Mesendoderm (in vitro differentiated cells): ENCODE measurements around the gene TIMP3.

Experiments used
- DNase-seq: peaks from one replicate; pipeline ENCODE4 v3.0.0; 2013
- H2AK5ac ChIP-seq: 2 replicates; pipeline ENCODE4 v1.6.1; 2013; ENCODE audit warnings: low read length, inconsistent platforms
- H2BK120ac ChIP-seq: 2 replicates; pipeline ENCODE4 v1.6.1; 2013; ENCODE audit warnings: low read depth, mild to moderate bottlenecking, low read length, moderate library complexity, mixed read lengths
- H2BK15ac ChIP-seq: replicated peaks from 2 replicates; pipeline ENCODE4 v1.6.1; 2013; ENCODE audit warnings: low read depth, mild to moderate bottlenecking, moderate library complexity
- H2BK5ac ChIP-seq: 2 replicates; pipeline ENCODE4 v1.6.1; 2013; ENCODE audit warnings: low read length, inconsistent platforms
- H3K18ac ChIP-seq: 2 replicates; pipeline ENCODE4 v1.6.1; 2013; ENCODE audit warnings: mild to moderate bottlenecking, low read length, mixed read lengths
- H3K23ac ChIP-seq: one replicate; pipeline ENCODE4 v1.6.1; 2013; ENCODE audit warnings: low read length
- H3K27ac ChIP-seq: 2 replicates; pipeline ENCODE4 v1.5.1; 2013; ENCODE audit warnings: low read depth, mild to moderate bottlenecking, inconsistent platforms, low read length, moderate library complexity
- H3K27me3 ChIP-seq: 2 replicates; pipeline ENCODE4 v1.6.1; 2013; ENCODE audit warnings: low read length, control low read depth, mild to moderate bottlenecking, inconsistent platforms; ENCODE audit not compliant: insufficient read depth, poor library complexity
- H3K36me3 ChIP-seq: 2 replicates; pipeline ENCODE4 v1.6.1; 2013; ENCODE audit warnings: low read length, inconsistent platforms; ENCODE audit not compliant: control insufficient read depth, insufficient read depth
- H3K4ac ChIP-seq: one replicate; pipeline ENCODE4 v1.6.1; 2013; ENCODE audit warnings: low read depth, mild to moderate bottlenecking, low read length, moderate library complexity
- H3K4me1 ChIP-seq: 2 replicates; pipeline ENCODE4 v1.6.1; 2013; ENCODE audit warnings: low read depth, low read length, inconsistent platforms; ENCODE audit not compliant: control insufficient read depth
- H3K4me2 ChIP-seq: 2 replicates; pipeline ENCODE4 v1.6.1; 2013; ENCODE audit warnings: low read length
- H3K4me3 ChIP-seq: 2 replicates; pipeline ENCODE4 v1.5.1; 2013; ENCODE audit warnings: mild to moderate bottlenecking, low read length
- H3K56ac ChIP-seq: one replicate; pipeline ENCODE4 v1.6.1; 2013; ENCODE audit warnings: low read length
- H3K79me1 ChIP-seq: 2 replicates; pipeline ENCODE4 v1.6.1; 2013; ENCODE audit warnings: low read length, inconsistent platforms
- H3K79me2 ChIP-seq: 2 replicates; pipeline ENCODE4 v1.6.1; 2013; ENCODE audit warnings: mild to moderate bottlenecking, low read length; ENCODE audit not compliant: control insufficient read depth, insufficient read depth
- H3K9ac ChIP-seq: 2 replicates; pipeline ENCODE4 v1.6.1; 2013; ENCODE audit warnings: low read length, inconsistent platforms
- H4K5ac ChIP-seq: one replicate; pipeline ENCODE4 v1.6.1; 2013; ENCODE audit warnings: low read length
- H4K8ac ChIP-seq: one replicate; pipeline ENCODE4 v1.6.1; 2013; ENCODE audit warnings: low read depth, mild to moderate bottlenecking, control low read depth, low read length, moderate library complexity
- WGBS: extraction: QIAGEN DNeasy Blood & Tissue Kit; methylation state at CpG from one replicate; pipeline ENCODE4 v1.1.7; 2013; ENCODE audit warnings: low lambda C conversion rate, missing lambda C conversion rate; ENCODE audit not compliant: insufficient coverage; ENCODE audit errors: extremely low coverage; 5-methylcytosine and 5-hydroxymethylcytosine counted together

The TIMP3 gene

DNA sequence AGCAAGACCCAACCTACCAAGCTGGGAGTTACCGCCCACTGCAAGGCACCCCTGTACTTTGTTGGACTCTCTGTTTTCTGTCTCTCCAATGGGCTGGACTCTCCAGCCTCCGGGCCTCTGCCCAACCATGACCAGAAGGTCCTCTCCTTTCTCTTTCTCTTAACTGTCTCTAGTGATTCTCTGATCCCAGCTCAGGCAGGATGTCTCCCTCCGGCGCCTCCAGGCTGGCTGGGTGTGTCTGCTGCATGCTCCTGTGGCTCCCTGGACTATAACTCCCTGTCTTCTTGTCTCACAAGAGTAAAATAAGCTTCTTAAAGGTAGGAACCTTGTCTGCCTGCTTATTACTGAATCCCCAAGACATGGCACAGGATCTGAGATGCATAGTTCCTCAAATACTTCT is 36.3 kb downstream of the TIMP3 start:
- no peaks in the 10 kb centered on the region for H3K79me1 ChIP-seq
- H4K5ac ChIP-seq, result no peak overlapping the region
- H3K23ac ChIP-seq, result no peak overlapping the region
- H2AK5ac ChIP-seq, result no peak overlapping the region
- no peaks in the 10 kb centered on the region for H3K36me3 ChIP-seq
- no peak overlapping the region for H2BK120ac ChIP-seq
- no peak overlapping the region for H3K4me3 ChIP-seq
- no peak for DNase-seq
- no peak overlapping the region for H3K9ac ChIP-seq
- no peak overlapping the region for H3K4ac ChIP-seq
- H3K4me2 ChIP-seq, result no peak overlapping the region
- no peaks in the 10 kb centered on the region for H3K27me3 ChIP-seq
- H3K4me1 ChIP-seq, result no peaks in the 10 kb centered on the region
- no peak overlapping the region for H3K18ac ChIP-seq
- no peak overlapping the region for H2BK5ac ChIP-seq
- H2BK15ac ChIP-seq, result no peak overlapping the region
- no peak overlapping the region for H3K56ac ChIP-seq
- H3K79me2 ChIP-seq, result no peaks in the 10 kb centered on the region
- WGBS, result no CpG with 5 or more reads among the region's 4 CpGs
- no peak overlapping the region for H3K27ac ChIP-seq
- H4K8ac ChIP-seq, result no peak overlapping the region

DNA sequence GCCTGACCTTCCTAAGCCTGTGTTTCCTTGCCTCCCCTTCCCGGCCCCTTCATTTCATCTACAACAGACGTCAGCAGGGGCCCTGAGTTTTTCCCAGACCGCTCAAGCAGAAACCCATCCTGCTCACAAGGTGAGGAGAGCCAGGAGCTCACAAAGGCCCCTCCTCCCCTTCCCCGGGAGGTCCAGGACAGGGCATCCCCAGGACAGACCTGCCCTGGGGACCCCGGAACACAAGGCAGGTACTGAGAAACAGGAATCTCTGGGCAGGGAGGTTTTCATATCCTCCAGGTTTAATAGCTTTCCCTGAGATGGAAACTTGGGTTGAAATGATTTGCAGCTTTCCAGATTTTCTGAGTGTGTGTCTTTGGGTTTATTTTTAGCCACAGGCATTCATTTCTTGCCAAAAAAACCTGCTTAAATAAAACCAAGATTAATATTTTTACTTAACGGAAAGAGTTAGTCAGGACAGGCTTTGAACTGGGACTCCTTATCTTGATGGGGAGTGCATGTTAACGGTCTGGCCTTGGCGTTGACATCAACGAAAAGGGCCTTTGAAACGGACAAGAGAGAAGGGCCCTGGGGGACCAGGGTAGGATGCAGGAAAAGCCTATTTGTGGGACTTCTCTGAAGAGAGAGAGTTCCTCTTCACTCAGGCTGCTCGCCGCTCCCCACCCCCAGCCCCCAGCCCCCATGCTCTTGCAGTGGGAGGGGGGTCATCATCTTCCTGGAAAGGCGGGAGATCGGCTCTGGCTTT is 38.5 kb downstream of the TIMP3 start:
- WGBS, result no CpG with 5 or more reads among the region's 14 CpGs
- Histone ChIP-seq H2BK15ac (no peak overlapping the region), H4K5ac (no peak overlapping the region), H3K4ac (no peak overlapping the region), H2AK5ac (no peak overlapping the region), H2BK5ac (no peak overlapping the region), H4K8ac (no peak overlapping the region), H3K79me2 (no peaks in the 10 kb centered on the region), H3K4me1 (no peaks in the 10 kb centered on the region), H3K18ac (no peak overlapping the region), H2BK120ac (no peak overlapping the region), H3K4me3 (no peak overlapping the region), H3K23ac (no peak overlapping the region), H3K56ac (no peak overlapping the region), H3K36me3 (no peaks in the 10 kb centered on the region), H3K27me3 (no peaks in the 10 kb centered on the region), H3K79me1 (no peaks in the 10 kb centered on the region), H3K27ac (no peak overlapping the region), H3K9ac (no peak overlapping the region), H3K4me2 (no peak overlapping the region)
- DNase-seq, result no peak

DNA sequence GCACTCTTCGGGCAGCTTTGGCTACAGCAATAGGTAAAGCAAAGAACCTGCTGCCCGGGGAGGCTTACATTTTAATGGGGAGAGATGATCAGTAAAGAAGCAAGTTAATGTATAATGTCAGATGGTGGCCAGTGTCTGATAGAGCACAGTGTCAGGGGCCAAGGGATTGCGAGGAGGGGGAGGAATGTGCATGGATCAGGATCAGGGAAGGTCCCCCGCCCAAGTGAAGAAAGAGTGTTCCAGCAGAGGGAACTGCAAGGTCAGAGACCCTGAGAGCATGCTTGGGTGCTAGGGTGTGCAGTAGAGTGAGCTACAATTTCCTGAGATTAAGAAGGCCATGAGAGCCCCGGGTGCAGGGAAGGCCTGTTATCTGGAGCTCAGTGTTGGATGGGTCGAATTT is 39.7 kb downstream of the TIMP3 start:
- Histone ChIP-seq H2BK15ac (no peak overlapping the region), H3K4me2 (no peak overlapping the region), H3K27me3 (no peaks in the 10 kb centered on the region), H3K9ac (no peak overlapping the region), H3K18ac (no peak overlapping the region), H3K4ac (no peak overlapping the region), H3K56ac (no peak overlapping the region), H3K36me3 (no peaks in the 10 kb centered on the region), H3K4me1 (no peaks in the 10 kb centered on the region), H3K23ac (no peak overlapping the region), H4K8ac (no peak overlapping the region), H3K79me2 (no peaks in the 10 kb centered on the region), H3K27ac (no peak overlapping the region), H2AK5ac (no peak overlapping the region), H2BK5ac (no peak overlapping the region), H4K5ac (no peak overlapping the region), H3K79me1 (no peaks in the 10 kb centered on the region), H3K4me3 (no peak overlapping the region), H2BK120ac (no peak overlapping the region)
- no CpG with 5 or more reads among the region's 6 CpGs for WGBS
- DNase-seq, result no peak

DNA sequence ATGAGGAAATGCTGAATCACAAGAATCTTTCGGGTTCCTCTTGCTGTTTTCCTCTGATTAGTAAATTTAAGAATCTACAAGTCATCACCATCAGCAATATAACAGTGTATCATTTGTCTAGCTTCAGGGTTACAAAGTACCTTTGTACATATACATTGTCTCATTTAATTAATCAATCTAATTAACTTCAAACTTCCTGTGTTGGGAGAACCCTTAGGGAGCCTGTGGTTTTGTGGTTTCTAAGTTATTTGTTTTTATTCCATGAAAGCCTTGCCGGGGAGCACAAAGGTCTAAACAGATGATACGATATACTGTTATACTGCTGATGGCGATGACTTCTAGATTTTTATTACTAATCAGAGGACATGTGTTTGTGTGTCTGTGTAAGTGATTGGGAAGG is 41.0 kb downstream of the TIMP3 start:
- Histone ChIP-seq H2BK120ac (no peak overlapping the region), H3K4me2 (no peak overlapping the region), H3K79me2 (no peaks in the 10 kb centered on the region), H4K8ac (no peak overlapping the region), H3K79me1 (no peaks in the 10 kb centered on the region), H2AK5ac (no peak overlapping the region), H4K5ac (no peak overlapping the region), H3K18ac (no peak overlapping the region), H3K56ac (no peak overlapping the region), H3K4me1 (no peaks in the 10 kb centered on the region), H3K9ac (no peak overlapping the region), H3K27me3 (no peaks in the 10 kb centered on the region), H3K23ac (no peak overlapping the region), H3K27ac (no peak overlapping the region), H3K4ac (no peak overlapping the region), H2BK5ac (no peak overlapping the region), H3K36me3 (no peaks in the 10 kb centered on the region), H2BK15ac (no peak overlapping the region), H3K4me3 (no peak overlapping the region)
- WGBS, result no CpG with 5 or more reads among the region's 4 CpGs
- DNase-seq, result no peak

DNA sequence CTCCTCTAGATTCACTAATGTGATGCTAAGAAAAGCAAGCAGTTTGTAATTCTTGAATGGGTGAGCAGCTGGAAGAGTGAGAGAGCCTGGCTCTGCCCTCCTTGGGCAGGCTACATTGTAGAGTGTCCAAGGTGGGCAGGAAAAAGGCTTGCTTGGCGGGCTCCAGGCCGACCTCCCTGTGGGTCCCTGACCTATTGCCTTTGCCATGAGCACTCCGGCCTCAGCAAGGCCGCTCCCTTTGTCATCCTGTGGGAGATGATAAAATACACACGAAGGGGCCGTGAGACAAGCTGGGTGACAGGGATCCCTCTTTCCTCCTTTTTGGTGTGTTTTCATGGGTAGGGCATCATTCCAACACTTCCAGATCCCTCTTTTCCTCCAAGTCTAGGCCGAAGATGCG is 41.8 kb downstream of the TIMP3 start:
- Histone ChIP-seq H3K4ac (no peak overlapping the region), H2BK120ac (no peak overlapping the region), H3K27me3 (no peaks in the 10 kb centered on the region), H2BK5ac (no peak overlapping the region), H2BK15ac (no peak overlapping the region), H3K56ac (no peak overlapping the region), H3K79me2 (no peaks in the 10 kb centered on the region), H3K9ac (no peak overlapping the region), H3K4me1 (no peaks in the 10 kb centered on the region), H3K36me3 (no peaks in the 10 kb centered on the region), H4K8ac (no peak overlapping the region), H3K4me2 (no peak overlapping the region), H3K18ac (no peak overlapping the region), H4K5ac (no peak overlapping the region), H3K23ac (no peak overlapping the region), H2AK5ac (no peak overlapping the region), H3K4me3 (no peak overlapping the region), H3K79me1 (no peaks in the 10 kb centered on the region), H3K27ac (no peak overlapping the region)
- DNase-seq, result no peak
- WGBS, result no CpG with 5 or more reads among the region's 8 CpGs

DNA sequence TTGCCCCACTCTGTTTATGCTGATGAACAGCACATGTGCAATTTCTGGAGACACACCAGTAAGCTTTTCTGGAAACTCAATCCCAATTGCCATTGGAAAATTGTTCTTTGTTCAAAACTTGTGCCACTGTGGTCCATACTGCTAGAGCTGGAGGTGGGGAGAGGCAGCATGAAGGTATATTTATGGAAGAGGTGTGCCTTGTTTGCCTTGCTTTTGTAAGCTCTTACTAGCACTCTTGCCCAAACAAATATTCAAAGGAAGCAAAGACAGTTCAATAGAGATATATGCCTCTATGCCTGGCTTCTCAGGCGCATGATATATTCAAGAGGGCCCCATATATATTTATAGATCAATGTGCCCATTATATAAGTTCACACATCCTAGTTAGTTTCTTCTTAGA is 42.7 kb downstream of the TIMP3 start:
- H3K27ac ChIP-seq, result no peak overlapping the region

More for the DNA sequence above, 42.7 kb downstream of the TIMP3 start:
- no CpG with 5 or more reads among the region's 1 CpG for WGBS
- Histone ChIP-seq H3K36me3 (no peaks in the 10 kb centered on the region), H2AK5ac (no peak overlapping the region), H2BK15ac (no peak overlapping the region), H2BK5ac (no peak overlapping the region), H2BK120ac (no peak overlapping the region), H3K79me2 (no peaks in the 10 kb centered on the region), H3K27me3 (no peaks in the 10 kb centered on the region), H3K4me3 (no peak overlapping the region), H3K79me1 (no peaks in the 10 kb centered on the region), H4K5ac (no peak overlapping the region), H3K18ac (no peak overlapping the region), H3K4ac (no peak overlapping the region), H3K4me2 (no peak overlapping the region), H3K4me1 (no peaks in the 10 kb centered on the region), H3K9ac (no peak overlapping the region), H4K8ac (no peak overlapping the region), H3K56ac (no peak overlapping the region), H3K23ac (no peak overlapping the region)
- no peak for DNase-seq
